Osteoblast (primary cell): Measurements from ENCODE around the gene TEC. TPM values are rescaled to one million over a fixed set of nuclear protein-coding genes. Genes with fewer than 3 reads are reported as not detected.

Experiments used
- DNase-seq: peaks from one replicate; pipeline ENCODE4 v3.0.0; 2011; ENCODE audit warnings: low spot score, mixed read lengths; ENCODE audit not compliant: insufficient read length; ENCODE audit errors: missing footprints
- H2AFZ ChIP-seq: 2 replicates; pipeline ENCODE4 v1.6.0; 2011; ENCODE audit warnings: mild to moderate bottlenecking, low read length
- H3K27ac ChIP-seq: 2 replicates; pipeline ENCODE4 v1.5.1; 2011; ENCODE audit warnings: mild to moderate bottlenecking, low read depth, low read length, moderate library complexity
- H3K27me3 ChIP-seq: 2 replicates; pipeline ENCODE4 v1.6.0; 2012; ENCODE audit warnings: mild to moderate bottlenecking, control low read depth, inconsistent platforms, low read length, moderate library complexity; ENCODE audit not compliant: insufficient read depth
- H3K36me3 ChIP-seq: 2 replicates; pipeline ENCODE4 v1.5.1; 2011; ENCODE audit warnings: mild to moderate bottlenecking, low read length, control low read depth, moderate library complexity; ENCODE audit not compliant: insufficient read depth
- H3K4me1 ChIP-seq: 2 replicates; pipeline ENCODE4 v1.5.1; 2011; ENCODE audit warnings: mild to moderate bottlenecking, low read length, control low read depth, moderate library complexity; ENCODE audit not compliant: insufficient read depth
- H3K4me2 ChIP-seq: 2 replicates; pipeline ENCODE4 v1.6.0; 2011; ENCODE audit warnings: mild to moderate bottlenecking, low read length; ENCODE audit not compliant: insufficient read depth
- H3K4me3 ChIP-seq: fragments of 200-600 bp; sonication (generic); 3 replicates; pipeline ENCODE4 v1.5.1; 2012; ENCODE audit warnings: mild to moderate bottlenecking, low read length, inconsistent platforms; ENCODE audit not compliant: insufficient read depth
- H3K79me2 ChIP-seq: 2 replicates; pipeline ENCODE4 v1.6.0; 2012; ENCODE audit warnings: mild to moderate bottlenecking, low read length, control low read depth, inconsistent platforms; ENCODE audit not compliant: insufficient read depth
- H3K9me3 ChIP-seq: 2 replicates; pipeline ENCODE4 v1.5.1; 2011; ENCODE audit warnings: low read depth, low read length, control low read depth
- H4K20me1 ChIP-seq: 2 replicates; pipeline ENCODE4 v1.6.0; 2012; ENCODE audit warnings: mild to moderate bottlenecking, low read length, control low read depth; ENCODE audit not compliant: insufficient read depth
- CTCF ChIP-seq: IDR thresholded peaks from 2 replicates; pipeline ENCODE4 v1.5.1; 2011; ENCODE audit warnings: mild to moderate bottlenecking, low read depth, low read length, moderate library complexity; ENCODE audit errors: extremely low read depth
- total RNA-seq: library from RNA; depleted of rRNA; stranded (reverse); fragments of >200 nt; gene quantifications from 2 replicates; pipeline ENCODE4 v1.2.3, GENCODE V29; 2012

TEC gene
- total RNA-seq, 1 donor: 1.8 TPM

- Histone ChIP-seq H3K4me3 (no peak overlapping the region), H3K4me2 (no peak overlapping the region), H4K20me1 (no peaks in the 10 kb centered on the region), H3K4me1 (peaks cover 3% of the 10 kb centered on the region), H3K9me3 (no peaks in the 10 kb centered on the region), H3K27ac (no peak overlapping the region), H3K79me2 (no peaks in the 10 kb centered on the region), H3K27me3 (no peaks in the 10 kb centered on the region), H3K36me3 (no peaks in the 10 kb centered on the region), H2AFZ (no peak overlapping the region)
- DNase-seq: no peak
- TF ChIP-seq CTCF: no peak
Observed at GRCh38 chr4:48261281-48261680, 8.4 kb downstream of the TEC start.

GRCh38 chr4:48259748-48260147, 9.9 kb downstream of the TEC start:
- Histone ChIP-seq H3K9me3 (no peaks in the 10 kb centered on the region), H3K4me3 (no peak overlapping the region), H3K79me2 (no peaks in the 10 kb centered on the region), H3K27ac (no peak overlapping the region), H3K27me3 (no peaks in the 10 kb centered on the region), H3K36me3 (no peaks in the 10 kb centered on the region), H4K20me1 (no peaks in the 10 kb centered on the region), H3K4me1 (peaks cover 5% of the 10 kb centered on the region), H3K4me2 (no peak overlapping the region), H2AFZ (no peak overlapping the region)
- DNase-seq: no peak
- no peak for TF ChIP-seq CTCF

GRCh38 chr4:48258845-48259397, 10.7 kb downstream of the TEC start:
- Histone ChIP-seq H3K9me3 (no peaks in the 10 kb centered on the region), H3K4me1 (peaks cover 12% of the 10 kb centered on the region), H2AFZ (no peak overlapping the region), H3K36me3 (no peaks in the 10 kb centered on the region), H3K4me3 (no peak overlapping the region), H3K79me2 (no peaks in the 10 kb centered on the region), H3K27me3 (no peaks in the 10 kb centered on the region), H3K4me2 (no peak overlapping the region), H3K27ac (no peak overlapping the region), H4K20me1 (no peaks in the 10 kb centered on the region)
- TF ChIP-seq CTCF: no peak
- no peak for DNase-seq

- H3K4me2 ChIP-seq: no peak overlapping the region
- H3K27ac ChIP-seq: no peak overlapping the region
- no peak for TF ChIP-seq CTCF
- peaks cover 12% of the 10 kb centered on the region for H3K4me1 ChIP-seq
- no peak overlapping the region for H3K4me3 ChIP-seq
- no peak for DNase-seq
- H2AFZ ChIP-seq: no peak overlapping the region
- no peaks in the 10 kb centered on the region for H3K36me3 ChIP-seq
- H3K9me3 ChIP-seq: no peaks in the 10 kb centered on the region
- H3K79me2 ChIP-seq: no peaks in the 10 kb centered on the region
- H3K27me3 ChIP-seq: no peaks in the 10 kb centered on the region
- no peaks in the 10 kb centered on the region for H4K20me1 ChIP-seq
Observed at GRCh38 chr4:48255959-48256342, 13.7 kb downstream of the TEC start.
